ENCODE data around the gene PIGX.
A peak's percentile ranks its signal among the peaks of the same experiment; 100 is the strongest.
"Not testable (repeated sequence)": the region's sequence is repeated elsewhere in the genome, so short reads cannot be mapped to it uniquely, and the experiment has no call there.

The PIGX gene

DNA sequence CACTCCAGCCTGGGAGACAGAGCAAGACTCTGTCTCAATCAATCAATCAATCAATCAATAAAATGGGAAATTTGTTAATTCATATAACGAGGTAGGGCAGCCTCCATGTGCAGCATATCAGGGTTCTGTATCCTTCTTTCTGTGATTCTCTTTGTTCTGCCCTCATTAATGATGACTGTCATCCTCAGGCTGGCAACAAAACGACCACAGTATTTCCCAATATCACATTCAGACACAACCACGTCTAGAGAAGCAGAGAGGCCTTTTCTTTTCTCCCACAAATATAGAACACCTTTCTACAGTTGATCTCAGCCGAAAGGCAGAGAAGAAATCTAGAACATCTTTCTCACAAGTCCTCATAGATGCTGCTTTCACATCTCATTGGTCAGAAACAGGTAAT, 11.4 kb upstream of the PIGX start:
- no peak for DNase-seq (ENCODE audit: low read depth in 3 of 3)

DNA sequence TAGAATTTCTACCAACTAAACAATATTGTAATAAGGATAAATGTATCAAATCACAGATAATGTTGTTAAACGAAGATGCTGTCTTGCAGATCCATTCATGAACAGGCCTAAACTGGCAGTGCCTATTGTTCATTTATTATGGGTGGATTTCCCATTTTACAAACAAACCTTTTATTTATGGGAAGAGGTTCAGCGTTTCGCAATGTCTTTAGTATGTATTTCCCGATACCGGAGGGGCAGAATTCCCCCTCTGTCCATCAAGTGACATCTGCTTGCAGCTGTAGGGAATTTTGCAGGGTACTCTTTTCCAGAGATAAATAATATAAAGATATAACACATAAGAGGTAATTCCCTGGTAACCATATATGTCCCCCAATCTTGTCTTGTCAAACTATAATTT, 5.8 kb upstream of the PIGX start:
- no peak for DNase-seq (ENCODE audit: low read depth in 3 of 3)

DNA sequence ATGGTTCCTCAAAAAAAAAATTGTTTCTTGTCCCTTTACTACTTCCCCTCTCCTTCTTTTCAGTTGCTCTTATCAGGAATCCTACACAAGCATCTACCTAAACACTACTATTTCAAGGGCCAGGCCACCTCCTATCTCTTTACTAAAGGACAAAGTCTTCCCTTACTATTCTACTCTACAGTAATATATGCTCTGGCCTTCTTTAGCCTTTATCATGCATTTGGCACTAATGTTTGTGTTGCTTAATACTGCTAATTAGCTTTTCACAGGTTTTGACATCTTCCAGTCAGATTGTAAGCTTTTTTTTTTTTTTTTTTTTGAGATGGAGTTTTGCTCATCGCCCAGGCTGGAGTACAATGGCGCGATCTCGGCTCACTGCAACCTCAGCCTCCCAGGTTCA, 5.4 kb upstream of the PIGX start:
- DNase-seq (ENCODE audit: low read depth in 3 of 3), result no peak

DNA sequence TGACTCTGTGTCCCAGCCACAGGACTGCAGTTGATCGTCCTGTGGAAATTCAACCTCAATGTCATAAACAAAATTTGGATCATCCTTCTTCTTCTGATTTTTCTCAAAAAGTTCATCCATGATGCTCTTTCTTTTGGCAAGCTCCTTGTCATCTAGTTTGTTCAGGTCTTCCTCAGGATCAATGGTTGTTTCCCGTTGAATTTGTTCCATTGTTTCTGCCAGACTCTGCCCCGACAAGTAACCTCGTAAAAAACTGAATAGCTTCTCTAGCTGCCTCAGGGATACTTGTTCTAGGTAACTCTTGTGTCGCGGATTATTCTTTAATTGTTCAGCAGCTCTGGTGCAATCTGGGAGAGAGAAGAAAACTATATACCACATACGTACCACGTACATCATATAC, 4.6 kb upstream of the PIGX start:
- DNase-seq (ENCODE audit: low read depth in 3 of 3), result no peak

DNA sequence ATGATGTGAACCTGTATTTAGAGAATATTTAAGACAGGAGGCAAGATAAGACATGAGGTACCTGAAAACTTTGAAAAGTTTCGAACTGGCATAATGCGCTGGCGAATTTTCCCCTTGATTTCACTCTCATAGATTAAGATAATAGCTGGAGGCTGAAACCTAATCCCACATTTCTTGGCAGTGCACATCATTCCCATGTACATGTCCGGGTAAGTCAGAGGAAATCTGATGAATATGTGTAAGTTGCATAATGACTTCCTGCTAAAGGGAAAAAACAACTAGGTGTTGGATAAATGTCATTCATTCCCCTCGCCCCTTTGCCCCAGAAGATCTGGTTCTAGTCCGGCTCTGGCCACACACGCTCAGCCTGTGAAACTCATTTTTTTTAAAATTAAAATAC, 3.7 kb upstream of the PIGX start:
- no peak for DNase-seq (ENCODE audit: low read depth in 3 of 3)

DNA sequence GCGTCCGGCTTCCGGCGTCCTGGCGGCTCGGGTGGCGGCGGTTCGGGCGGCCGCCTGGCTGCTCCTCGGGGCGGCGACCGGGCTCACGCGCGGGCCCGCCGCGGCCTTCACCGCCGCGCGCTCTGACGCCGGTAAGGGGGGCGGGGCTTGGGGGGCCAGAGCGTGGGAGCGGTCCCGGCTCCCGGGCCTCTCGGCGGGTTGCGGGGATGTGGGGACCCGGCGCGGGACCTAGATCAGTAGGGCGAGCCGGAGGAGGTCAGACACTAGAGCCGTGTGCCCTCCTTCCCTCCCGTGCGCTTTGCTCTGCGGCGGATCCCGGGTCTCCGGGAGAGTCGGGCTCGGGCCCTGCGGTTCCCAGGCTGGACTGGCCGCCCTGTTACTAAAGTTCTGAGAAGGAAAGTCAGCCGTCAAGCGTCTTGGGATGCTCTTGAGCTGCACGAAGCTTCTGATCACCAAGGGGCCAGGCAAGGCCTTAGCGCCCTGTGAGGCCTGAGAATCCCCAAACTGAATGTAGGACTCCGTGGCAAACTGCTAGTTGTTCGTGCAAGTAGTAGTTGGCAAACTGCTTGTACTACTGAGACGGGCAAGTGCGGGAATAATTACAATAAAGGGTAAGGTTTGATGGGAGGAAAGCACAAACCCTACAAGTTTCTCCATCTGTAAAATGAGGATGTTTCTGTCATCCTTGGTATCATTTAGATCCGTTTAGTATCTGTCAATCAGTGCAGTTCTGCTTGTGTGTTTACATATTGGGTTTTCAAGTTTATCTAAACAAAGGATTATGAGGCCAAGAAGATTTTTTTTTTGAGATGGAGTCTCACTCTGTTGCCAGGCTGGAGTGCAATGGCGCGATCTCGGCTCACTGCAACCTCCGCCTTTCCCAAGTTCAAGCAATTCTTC, 587 bp downstream of the PIGX start:
- peak; percentile 37 to 65 (median 46) for DNase-seq (ENCODE audit: low read depth in 3 of 3)

DNA sequence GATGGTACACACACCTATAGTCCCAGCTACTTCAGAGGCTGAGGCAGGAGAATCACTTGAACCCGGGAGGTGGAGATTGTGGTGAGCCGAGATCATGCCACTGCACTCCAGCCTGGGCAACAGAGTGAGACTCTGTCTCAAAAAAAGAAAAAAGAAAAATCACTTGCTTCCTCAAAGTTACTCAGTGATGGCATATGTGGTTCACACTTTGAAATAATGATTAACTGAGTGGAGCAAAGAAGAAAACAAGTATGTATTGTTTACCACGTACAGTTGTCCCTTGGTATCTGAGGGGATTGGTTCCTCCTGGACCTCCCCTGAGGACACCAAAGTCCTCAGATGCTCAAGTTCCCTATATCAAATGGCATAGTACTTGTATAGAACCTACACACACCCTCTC, 5.0 kb downstream of the PIGX start:
- DNase-seq (ENCODE audit: low read depth in 3 of 3), result not testable (repeated sequence)

DNA sequence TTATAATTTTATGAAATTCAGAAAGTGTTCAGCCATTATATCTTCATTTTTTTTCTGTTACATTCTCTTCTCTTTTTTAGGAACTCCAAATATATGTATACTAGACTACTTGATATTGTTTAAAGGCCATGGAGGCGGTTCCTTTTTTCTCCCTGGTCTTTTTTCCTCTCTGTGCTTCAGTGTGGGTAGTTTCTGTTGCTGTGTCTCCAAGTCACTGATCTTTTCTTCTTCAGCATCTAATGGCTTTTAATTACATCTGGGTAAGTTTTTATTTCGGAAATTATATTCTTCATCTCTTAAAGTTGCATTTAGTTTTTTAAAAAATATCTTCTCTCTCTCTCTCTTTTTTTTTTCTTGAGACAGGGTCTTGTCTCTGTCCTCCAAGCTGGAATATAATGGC, 8.9 kb downstream of the PIGX start:
- DNase-seq (ENCODE audit: low read depth in 3 of 3), result no peak

DNA sequence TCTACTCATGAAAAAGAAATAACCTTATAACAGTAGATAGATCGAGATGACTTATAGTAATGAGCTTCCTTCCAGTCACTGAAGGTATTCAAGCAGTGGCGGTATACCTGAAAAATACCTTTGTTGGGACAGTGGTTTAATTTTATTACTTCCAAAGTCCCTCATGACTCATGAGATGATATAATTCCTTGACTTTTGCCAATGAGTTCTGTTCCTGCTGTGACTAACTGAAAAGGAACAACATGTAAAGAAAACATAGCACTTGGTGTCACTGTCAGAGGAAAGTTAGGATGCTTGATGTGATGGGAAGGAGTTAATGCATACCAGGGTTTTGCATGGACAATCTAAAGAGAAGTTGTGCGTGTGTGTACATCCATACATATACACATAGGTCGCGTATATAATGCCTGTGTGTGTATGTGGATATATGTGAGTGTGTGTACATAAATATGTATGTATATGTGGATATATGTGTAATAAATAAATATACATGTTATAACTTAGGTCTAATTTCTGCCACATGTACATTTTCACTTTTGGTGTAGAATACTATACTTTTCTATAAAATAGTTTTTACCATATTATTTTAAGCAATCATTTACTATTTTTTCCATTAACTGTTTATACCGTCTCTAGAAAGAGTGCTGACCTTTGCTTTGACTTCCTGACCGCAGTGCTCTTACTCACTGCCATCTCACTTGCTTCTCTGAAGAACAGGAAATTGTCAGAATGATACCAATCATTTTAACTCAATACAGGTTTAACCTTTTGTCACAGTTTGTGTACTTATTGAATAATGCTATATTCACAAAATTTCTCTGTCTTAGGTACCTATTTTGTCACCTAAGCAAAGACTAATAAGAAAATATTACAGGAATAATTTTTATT, 14.9 kb downstream of the PIGX start:
- DNase-seq (ENCODE audit: low read depth in 3 of 3), result peak in 1 of 3 experiments; percentile 11

DNA sequence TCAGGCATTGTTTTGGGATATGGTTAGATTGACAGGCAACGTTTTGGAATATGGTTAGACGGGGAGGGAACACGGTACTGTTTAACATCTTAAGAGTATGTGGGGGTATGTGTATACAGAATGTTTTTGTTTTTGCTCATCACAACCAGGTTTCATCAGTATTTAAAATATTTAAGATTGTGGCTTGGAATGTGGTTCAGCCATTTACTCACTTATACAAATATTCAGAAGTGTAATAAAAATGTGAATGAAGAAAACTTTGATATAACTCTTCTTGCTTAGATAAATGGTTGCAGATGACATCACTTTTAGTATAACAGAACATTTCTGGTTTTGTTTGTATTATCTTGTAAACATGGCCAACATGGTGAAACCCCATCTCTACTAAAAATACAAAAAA, 23.6 kb downstream of the PIGX start:
- no peak for DNase-seq (ENCODE audit: low read depth in 3 of 3)

DNA sequence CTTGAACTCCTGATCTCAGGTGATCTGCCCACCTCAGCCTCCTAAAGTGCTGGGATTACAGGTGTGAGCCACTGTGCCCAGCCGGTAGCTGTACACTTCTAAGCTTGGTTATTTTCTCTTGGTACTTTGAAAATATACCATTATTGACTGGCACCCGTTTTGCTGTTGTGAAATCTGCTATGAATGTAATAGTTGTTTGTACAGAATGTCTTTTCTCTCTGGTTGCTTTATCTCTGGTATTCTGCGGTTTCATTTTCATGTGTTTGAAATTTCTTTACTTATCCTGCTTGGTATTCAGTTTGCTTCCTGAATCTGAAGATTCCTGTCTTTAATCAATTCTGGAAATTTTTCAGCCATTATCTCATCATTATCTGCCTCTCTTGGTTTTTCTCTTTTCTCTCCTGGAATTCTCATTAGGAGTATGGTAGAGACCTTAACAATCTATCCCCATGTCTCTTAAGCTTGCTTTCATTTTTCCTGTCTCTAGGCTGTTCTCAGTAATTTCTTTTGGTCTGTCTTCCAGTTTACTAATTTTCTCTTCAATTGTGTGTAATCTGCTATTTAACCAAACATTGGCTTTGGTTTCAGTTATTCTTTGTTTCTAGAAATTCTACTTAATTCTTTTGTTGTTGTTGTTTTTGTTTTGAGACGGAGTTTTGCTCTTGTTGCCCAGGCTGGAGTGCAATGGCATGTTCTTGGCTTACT, 24.6 kb downstream of the PIGX start:
- no peak for DNase-seq (ENCODE audit: low read depth in 3 of 3)

DNA sequence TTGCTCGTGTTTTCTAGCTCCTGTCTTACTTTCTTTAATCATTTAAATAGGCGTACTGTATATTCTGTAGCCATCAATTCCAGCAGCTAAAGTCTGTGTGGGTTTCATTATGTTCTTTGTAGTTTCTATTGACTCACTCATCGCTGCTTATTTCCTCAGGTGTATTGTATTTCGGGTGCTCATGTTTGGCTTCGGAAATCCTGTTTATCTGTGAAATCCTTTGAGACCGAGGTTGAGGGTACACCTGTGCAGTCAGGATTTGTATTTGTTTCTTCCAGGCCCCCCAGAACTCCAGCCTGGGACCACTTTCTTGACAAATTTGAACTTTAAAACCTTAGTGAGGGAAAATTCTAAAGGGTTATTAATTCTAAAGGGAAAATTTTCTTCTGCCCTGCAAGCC, 25.5 kb downstream of the PIGX start:
- DNase-seq (ENCODE audit: low read depth in 3 of 3), result no peak

DNA sequence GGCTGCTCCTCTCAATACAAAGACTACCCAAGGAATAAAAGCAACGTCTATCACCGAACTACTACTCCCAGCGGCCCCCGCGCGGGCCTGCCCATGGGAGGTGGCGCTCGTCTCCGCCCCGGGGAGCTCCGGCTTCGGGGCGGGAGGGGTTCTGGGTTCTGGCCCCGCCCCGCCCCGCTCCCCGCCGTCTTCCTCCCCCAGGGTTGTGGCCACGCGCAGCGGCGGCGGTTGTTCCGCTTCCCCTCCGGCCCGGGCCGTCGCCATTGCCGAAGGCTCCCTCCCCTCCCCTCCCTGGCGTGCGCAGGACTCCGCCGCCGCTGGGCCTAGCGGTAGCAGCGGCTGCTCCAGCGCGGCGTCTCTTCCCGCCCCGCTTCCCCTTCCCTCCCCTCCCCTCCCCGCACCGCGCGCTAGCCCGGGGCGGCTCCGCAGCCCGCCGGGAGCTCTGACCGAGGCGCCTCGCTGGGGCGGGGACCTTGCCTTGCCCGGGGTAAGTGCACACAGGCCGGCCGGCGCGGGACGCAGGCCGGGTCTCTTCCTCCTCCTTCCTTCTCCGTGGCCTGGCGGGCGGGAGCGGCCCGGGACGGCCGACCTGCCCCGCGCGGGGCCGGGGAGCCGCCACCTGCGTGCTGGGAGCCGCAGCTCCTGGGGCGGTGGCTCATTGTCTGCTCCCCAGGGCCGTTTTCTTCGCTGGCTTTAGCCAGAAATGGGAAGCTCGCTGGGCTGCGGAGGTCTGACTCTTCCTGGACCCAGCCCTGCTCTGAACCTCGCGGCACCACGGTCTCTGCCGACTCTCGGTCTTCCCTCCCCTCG, 27.7 kb downstream of the PIGX start, which contains the start of gene PAK2:
Gene PAK2, plus strand, starts transcription at position 187 of the 810 bp plus-strand sequence. CDS start 42,790 bp downstream, outside the sequence.
- peak; percentile 83 to 91 (median 83) for DNase-seq (ENCODE audit: low read depth in 3 of 3)

DNA sequence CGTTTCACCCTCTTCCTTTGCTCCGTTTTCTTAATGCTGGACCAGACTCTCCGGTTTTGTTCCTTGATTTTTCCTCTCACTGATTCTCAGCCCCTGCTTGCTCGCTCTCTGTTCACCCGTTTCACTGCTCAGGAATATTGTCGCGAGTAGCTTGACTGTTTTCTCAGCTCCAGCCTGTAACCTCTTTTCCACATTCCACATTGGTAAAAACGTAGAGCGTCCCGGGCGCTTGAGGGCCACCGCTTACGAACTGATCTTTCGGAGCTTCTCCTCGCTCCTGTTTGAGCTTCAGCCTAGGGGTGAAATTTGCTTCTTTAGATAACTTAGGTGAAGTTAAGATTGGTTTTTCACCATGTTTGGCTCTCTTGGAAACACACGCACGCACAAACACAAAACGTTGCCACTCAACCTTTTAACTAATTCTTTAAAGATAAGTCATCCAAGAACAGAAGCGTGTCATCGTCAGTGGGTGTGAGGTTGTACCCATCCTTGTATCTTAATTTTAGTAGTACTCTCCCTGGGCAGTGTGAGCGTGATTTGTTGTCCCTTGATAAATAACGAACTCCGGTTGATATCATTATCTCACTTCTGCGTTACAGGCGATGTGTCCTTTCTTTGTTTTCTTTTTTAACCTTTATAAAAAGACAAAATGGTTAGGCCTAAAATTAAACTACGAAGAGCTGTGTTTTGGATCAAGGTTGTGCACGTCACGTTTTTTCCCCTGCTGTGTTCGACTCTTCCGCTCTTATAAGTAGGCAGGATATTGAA, 28.5 kb downstream of the PIGX start:
- DNase-seq (ENCODE audit: low read depth in 3 of 3), result peak in 2 of 3 experiments; percentile 11 to 22

DNA sequence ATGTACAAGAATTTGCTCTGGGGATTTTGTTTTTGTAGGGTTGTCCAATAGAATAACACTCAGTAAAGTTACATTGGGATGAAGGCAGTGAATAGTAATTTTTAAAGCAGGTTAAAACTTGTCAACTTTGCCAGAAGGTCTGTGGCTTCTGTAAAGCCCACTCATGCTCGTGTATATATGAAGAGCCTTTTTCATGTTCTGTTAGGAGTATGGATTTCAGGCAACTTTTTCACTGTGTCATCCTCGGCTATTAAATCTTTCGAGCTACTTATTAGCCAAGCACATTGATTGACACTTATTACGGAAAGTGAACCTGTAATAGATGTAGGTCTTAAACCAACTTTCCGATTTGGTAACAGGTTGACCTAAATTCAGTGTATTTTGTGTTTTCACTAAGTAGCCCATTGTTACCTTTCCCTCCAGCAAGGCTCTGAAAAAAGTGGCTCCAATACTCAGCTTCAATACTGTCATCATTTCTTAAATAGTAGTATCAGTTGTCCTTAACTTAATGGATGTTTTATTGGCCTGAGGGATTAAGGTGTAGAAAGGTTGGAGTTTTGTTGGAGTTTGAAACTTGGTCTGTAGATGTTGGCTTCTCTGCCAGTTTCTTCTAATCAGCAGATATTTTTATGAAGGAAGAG, 29.2 kb downstream of the PIGX start:
- DNase-seq (ENCODE audit: low read depth in 3 of 3), result no peak

DNA sequence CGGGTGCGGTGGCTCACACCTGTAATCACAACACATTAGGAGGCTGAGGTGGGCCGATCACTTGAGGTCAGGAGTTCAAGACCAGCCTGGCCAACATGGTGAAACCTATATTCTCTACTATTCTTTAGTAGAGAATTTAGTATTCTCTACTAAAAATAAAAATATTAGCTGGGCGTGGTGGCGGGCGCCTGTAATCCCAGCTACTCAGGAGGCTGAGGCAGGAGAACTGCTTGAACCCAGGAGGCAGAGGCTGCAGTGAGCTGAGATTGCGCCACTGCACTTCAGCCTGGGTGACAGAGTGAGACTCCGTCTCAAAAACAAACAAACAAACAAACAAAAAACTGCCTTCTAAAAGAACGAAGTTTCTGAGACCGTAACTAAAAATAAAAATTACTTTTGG, 31.4 kb downstream of the PIGX start:
- DNase-seq (ENCODE audit: low read depth in 3 of 3), result not testable (repeated sequence)

DNA sequence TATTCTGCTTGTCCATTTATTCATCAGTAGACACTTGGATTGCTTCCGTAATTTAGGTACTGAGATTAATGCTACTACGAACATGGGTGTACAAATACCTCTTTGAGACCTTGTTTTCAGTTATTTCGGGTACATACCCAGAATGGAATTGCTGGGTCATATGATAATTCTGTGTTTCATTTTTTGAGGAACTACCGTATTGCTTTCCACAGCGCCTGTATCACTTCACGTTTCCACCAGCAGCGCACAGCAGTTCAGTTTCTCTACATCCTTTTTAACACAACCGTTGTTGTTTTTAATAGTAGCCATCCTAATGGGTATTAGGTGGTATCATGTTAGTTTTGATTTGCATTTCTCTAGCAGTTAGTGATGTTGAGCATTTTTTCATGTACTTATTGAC, 36.9 kb downstream of the PIGX start:
- no peak for DNase-seq (ENCODE audit: low read depth in 3 of 3)

DNA sequence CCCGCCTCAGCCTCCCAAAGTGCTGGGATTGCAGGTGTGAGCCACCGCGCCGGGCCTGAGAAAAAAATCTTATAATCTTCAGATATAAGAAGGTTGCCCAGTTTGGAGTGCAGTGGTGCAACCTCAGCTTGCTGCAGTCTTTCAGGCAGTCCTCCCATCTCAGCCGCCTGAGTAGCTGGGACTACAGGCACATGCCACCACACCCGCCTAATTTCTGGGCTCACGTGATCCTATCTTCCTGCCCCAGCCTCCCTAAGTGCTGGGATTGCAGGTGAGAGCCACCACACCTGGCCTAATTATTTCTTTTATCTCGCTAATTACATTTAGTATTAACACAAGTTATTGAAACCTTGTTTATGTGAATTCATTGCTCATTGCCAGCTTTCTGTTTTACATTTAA, 41.0 kb downstream of the PIGX start:
- no peak for DNase-seq (ENCODE audit: low read depth in 3 of 3)

DNA sequence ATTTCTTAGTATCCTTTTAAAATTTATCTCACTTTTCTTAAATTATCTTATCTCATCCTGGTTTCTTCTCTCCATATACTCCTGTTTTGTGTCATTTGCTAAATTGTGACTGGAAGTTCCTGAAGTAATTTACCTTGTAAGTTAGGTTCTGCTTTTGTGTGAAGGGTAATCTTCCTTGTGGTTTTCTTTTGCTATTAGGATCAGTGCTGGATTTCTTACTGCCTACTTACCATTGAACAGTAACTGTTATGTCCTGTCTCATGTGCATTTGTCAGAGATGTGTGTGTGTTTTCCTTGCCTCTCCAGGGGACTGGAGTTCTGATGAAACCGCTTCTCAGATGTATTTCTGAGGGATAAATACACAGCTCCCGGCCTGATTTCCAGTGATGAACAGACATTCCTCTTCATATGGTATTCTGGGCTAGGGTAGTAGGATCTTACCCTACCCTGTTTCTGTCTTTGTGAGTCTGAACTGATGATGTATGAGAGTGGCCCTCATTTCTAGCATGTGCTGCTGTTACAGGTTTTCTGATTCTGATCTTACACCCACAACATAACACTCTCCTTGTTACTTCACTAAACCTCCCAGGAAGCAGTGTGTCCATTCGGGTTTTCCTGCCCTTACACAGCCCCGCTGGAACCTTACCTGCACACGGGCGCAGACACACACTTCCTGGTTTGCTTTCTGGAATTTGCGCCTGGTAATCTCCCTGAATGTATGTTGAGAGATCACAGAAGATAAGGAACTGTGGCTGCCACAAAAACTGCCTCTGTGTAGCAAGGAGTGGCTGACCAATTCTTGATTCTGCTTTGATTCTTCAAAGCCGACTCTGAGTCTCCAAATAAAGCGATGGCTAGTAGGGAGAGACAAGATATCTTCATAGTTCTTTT, 42.2 kb downstream of the PIGX start:
- DNase-seq (ENCODE audit: low read depth in 3 of 3), result no peak
